IPS-18a (cell line): Measurements from ENCODE around the gene ZNF25.
"Not testable (repeated sequence)": the region's sequence is repeated elsewhere in the genome, so short reads cannot be mapped to it uniquely, and the experiment has no call there.

Experiments used
- H3K27ac ChIP-seq: one replicate; pipeline ENCODE4 v1.5.1; 2013; ENCODE audit warnings: low read length
- H3K27me3 ChIP-seq: one replicate; pipeline ENCODE4 v1.6.1; 2013; ENCODE audit warnings: mild to moderate bottlenecking, low read length; ENCODE audit not compliant: control insufficient read depth, insufficient read depth
- H3K36me3 ChIP-seq: one replicate; pipeline ENCODE4 v1.6.1; 2013; ENCODE audit warnings: low read depth, low read length; ENCODE audit not compliant: control insufficient read depth
- H3K4me1 ChIP-seq: one replicate; pipeline ENCODE4 v1.6.1; 2013; ENCODE audit warnings: low read depth, low read length; ENCODE audit not compliant: control insufficient read depth
- H3K4me3 ChIP-seq: one replicate; pipeline ENCODE4 v1.5.1; 2013; ENCODE audit warnings: low read length
- H3K9ac ChIP-seq: one replicate; pipeline ENCODE4 v1.6.1; 2013; ENCODE audit warnings: mild to moderate bottlenecking, low read length, moderate library complexity
- H3K9me3 ChIP-seq: one replicate; pipeline ENCODE4 v1.6.1; 2013; ENCODE audit warnings: low read depth, low read length; ENCODE audit not compliant: control insufficient read depth

The ZNF25 gene

DNA sequence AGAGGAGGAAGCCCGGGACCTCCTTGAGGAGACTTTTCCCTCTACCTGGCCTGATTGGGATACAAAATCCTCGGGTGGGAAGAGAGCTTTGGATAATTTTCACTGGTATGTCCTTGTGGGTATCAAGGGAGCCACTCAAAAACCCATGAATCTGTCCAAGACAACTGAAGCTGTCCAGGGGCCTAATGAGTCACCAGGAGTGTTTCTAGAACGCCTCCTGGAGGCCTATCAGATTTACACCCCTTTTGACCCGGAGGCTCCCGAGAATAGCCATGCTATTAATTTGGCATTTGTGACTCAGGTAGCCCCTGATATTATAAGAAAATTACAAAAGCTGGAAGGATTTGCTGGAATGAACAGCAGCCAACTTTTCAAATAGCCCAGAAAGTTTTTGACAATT is 38.6 kb downstream of the ZNF25 start:
- Histone ChIP-seq H3K9ac (no peak overlapping the region), H3K36me3 (no peaks in the 10 kb centered on the region), H3K27me3 (no peaks in the 10 kb centered on the region), H3K27ac (no peak overlapping the region), H3K9me3 (peaks cover 51% of the 10 kb centered on the region), H3K4me3 (no peak overlapping the region), H3K4me1 (no peaks in the 10 kb centered on the region)

DNA sequence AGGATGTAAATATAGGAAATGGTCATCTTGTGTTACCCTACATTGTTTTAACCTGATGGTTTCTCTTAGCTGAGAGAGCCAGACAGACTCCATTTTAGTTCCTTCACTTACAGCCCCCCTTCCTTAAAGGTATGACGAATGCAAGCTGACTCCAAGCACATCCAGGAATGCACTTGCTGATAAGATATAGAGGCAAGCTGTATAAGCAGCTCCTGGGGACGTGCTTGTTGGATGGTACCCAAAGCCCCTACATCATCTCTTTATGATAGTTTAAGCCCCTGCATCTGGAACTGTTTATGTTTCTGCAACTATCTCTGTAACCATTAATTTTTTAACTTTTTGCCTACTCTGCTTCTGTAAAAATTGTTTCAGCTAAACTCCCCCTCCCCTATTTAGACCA is 41.7 kb downstream of the ZNF25 start:
- H3K36me3 ChIP-seq: no peaks in the 10 kb centered on the region
- H3K9me3 ChIP-seq: peaks cover 68% of the 10 kb centered on the region
- H3K27me3 ChIP-seq: no peaks in the 10 kb centered on the region
- no peak overlapping the region for H3K27ac ChIP-seq
- H3K4me1 ChIP-seq: no peaks in the 10 kb centered on the region
- no peak overlapping the region for H3K4me3 ChIP-seq
- H3K9ac ChIP-seq: no peak overlapping the region

DNA sequence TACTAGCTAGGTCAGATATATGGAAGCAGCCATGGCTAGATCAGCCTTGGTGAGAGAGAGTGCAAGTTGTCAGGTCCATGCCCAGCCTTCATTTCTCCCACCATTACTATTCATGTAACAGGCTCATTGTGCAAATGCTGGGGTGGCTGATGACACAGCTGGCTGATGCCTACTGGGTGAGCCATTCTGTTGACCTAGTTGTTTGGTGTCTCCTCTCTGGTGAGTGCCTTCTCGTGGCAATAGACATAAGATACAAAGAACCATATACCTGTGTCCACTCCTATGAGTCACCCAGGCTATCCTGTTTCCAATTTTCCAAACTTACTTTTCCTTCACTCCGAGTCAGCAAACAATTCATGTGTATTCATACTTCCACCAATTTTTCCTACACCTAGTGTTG is 46.0 kb downstream of the ZNF25 start:
- no peaks in the 10 kb centered on the region for H3K4me1 ChIP-seq
- H3K9me3 ChIP-seq: peaks cover 61% of the 10 kb centered on the region
- no peaks in the 10 kb centered on the region for H3K36me3 ChIP-seq
- no peaks in the 10 kb centered on the region for H3K27me3 ChIP-seq
- H3K4me3 ChIP-seq: no peak overlapping the region
- H3K27ac ChIP-seq: no peak overlapping the region
- no peak overlapping the region for H3K9ac ChIP-seq

DNA sequence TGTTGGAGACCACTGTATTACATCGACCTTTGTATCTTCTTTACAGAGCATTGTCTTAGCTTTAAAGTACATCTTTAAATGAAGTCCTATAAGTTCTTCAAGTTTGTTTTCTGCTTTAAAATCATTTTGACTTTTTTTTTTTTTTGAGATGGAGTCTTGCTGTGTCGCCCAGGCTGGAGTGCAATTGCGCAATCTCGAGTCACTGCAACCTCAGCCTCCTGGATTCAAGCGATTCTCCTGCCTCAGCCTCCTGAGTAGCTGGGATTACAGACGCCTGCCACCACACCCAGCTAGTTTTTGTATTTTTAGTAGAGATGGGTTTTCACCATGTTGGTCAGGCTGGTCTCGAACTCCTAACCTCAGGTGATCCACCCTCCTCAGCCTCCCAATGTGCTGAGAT is 68.3 kb downstream of the ZNF25 start:
- H3K9me3 ChIP-seq: peaks cover 52% of the 10 kb centered on the region
- H3K9ac ChIP-seq: not testable (repeated sequence)

DNA sequence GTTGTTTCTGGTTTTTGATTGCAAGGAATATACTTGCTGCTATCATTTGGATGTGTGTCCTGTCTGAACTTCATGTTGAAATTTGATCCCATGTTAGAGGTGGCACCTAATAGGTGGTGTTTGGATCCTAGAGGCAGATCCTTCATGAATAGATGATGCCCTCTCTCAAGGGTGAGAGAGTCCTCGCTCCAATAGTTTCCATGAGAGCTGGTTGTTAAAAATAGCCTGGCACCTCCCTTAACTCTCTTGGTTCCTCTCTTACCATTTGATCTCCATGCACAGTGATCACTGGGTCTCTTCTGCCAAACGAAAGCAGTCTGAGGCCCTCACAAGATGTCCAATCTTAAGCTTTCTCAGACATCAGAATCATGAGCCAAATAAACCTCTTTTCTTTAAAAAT is 70.1 kb downstream of the ZNF25 start:
- Histone ChIP-seq H3K27me3 (no peaks in the 10 kb centered on the region), H3K9me3 (peaks cover 44% of the 10 kb centered on the region), H3K9ac (no peak overlapping the region), H3K4me1 (no peaks in the 10 kb centered on the region), H3K27ac (no peak overlapping the region), H3K4me3 (no peak overlapping the region), H3K36me3 (no peaks in the 10 kb centered on the region)

More for the DNA sequence above, 68.3 kb downstream of the ZNF25 start:
- H3K27me3 ChIP-seq, H3K4me1 ChIP-seq, H3K36me3 ChIP-seq, H3K27ac ChIP-seq, H3K4me3 ChIP-seq: not testable (repeated sequence)
